Adrenal gland (tissue), 5 donors: Measurements from ENCODE around the gene DLGAP4.

Experiments used
- POLR2A ChIP-seq, 2 donors: fragments of 450-650 bp; IDR thresholded peaks; one replicate each; pipeline ENCODE4 v1.6.1; 2017; ENCODE audit warnings: antibody characterized with exemption in 2 of 2, mild to moderate bottlenecking in 2 of 2, moderate library complexity in 1 of 2
- TF ChIP-seq, protein P1 (sequence below), 6 experiments: fragments of 450-650 bp in 4 of 6; fragments of 200-600 bp in 2 of 6; sonication (generic) in 1 of 6; IDR thresholded peaks; 1 replicate in 5 of 6; 2 replicates in 1 of 6; pipeline versions ENCODE4 v1.5.1 to v1.8.0; 2016 to 2021; ENCODE audit warnings: antibody characterized with exemption in 6 of 6, mild to moderate bottlenecking in 2 of 6, moderate library complexity in 1 of 6
- donor health status: DM: no; HTN: no; CAD: no.

GRCh38 chr20:36504295-36504694 is 198.2 kb downstream of the DLGAP4 start:
- TF ChIP-seq, protein P1, sequence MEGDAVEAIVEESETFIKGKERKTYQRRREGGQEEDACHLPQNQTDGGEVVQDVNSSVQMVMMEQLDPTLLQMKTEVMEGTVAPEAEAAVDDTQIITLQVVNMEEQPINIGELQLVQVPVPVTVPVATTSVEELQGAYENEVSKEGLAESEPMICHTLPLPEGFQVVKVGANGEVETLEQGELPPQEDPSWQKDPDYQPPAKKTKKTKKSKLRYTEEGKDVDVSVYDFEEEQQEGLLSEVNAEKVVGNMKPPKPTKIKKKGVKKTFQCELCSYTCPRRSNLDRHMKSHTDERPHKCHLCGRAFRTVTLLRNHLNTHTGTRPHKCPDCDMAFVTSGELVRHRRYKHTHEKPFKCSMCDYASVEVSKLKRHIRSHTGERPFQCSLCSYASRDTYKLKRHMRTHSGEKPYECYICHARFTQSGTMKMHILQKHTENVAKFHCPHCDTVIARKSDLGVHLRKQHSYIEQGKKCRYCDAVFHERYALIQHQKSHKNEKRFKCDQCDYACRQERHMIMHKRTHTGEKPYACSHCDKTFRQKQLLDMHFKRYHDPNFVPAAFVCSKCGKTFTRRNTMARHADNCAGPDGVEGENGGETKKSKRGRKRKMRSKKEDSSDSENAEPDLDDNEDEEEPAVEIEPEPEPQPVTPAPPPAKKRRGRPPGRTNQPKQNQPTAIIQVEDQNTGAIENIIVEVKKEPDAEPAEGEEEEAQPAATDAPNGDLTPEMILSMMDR (IDR thresholded peaks at IDR 0.05): no peak
- TF ChIP-seq POLR2A (IDR thresholded peaks at IDR 0.05): no peak
